Esophagus squamous epithelium (tissue), 5 donors: ENCODE data around the gene LPIN1. TPM values are rescaled to one million over a fixed set of nuclear protein-coding genes. Genes with fewer than 3 reads are reported as not detected.

Source experiments
- DNase-seq: peaks from one replicate; lab custom pipeline; 2025; lab: John Stamatoyannopoulos, UW
- H3K27ac ChIP-seq, 4 donors: fragments of 200-600 bp; sonication (generic); one replicate each; pipeline ENCODE4 v1.5.1; 2016 to 2019; ENCODE audit warnings: mild to moderate bottlenecking in 1 of 4
- H3K27me3 ChIP-seq, 4 donors: fragments of 200-600 bp; sonication (generic); 1 replicate in 3 of 4; 2 replicates in 1 of 4; pipeline versions ENCODE4 v1.5.1 to v1.6.0; 2017 to 2021; ENCODE audit warnings: antibody characterized with exemption in 1 of 4
- H3K36me3 ChIP-seq, 3 donors: fragments of 200-600 bp; sonication (generic); one replicate each; pipeline ENCODE4 v1.5.1; 2016 to 2019
- H3K4me1 ChIP-seq, 3 donors: fragments of 200-600 bp; sonication (generic); one replicate each; pipeline ENCODE4 v1.5.1; 2017 to 2019
- H3K4me3 ChIP-seq, 4 donors: fragments of 200-600 bp; sonication (generic); 1 replicate in 3 of 4; 2 replicates in 1 of 4; pipeline ENCODE4 v1.5.1; 2016 to 2019; ENCODE audit warnings: mild to moderate bottlenecking in 2 of 4, moderate library complexity in 1 of 4
- H3K9me3 ChIP-seq, 3 donors: fragments of 200-600 bp; sonication (generic); one replicate each; pipeline ENCODE4 v1.5.1; 2016 to 2019
- CTCF ChIP-seq, 6 experiments: fragments of 450-650 bp in 4 of 6; fragments of 200-600 bp in 2 of 6; sonication (generic) in 2 of 6; IDR thresholded peaks; one replicate each; pipeline ENCODE4 v1.5.1; 2016 to 2019; ENCODE audit warnings: antibody characterized with exemption in 6 of 6, mild to moderate bottlenecking in 4 of 6, moderate library complexity in 4 of 6
- POLR2A ChIP-seq, 4 donors: fragments of 450-650 bp; IDR thresholded peaks; one replicate each; pipeline ENCODE4 v1.6.1; 2017; ENCODE audit warnings: antibody characterized with exemption in 4 of 4, mild to moderate bottlenecking in 4 of 4, moderate library complexity in 3 of 4
- WGBS, 2 donors: methylation state at CpG; one replicate each; pipeline ENCODE4 v1.1.5; 2018; 5-methylcytosine and 5-hydroxymethylcytosine counted together
- intact Hi-C: fragments of 100-400 bp; cut with DNase I; formaldehyde crosslinking; loops from one replicate; pipeline ENCODE4 v1.15.0; 2022
- total RNA-seq, 4 donors: library from RNA; depleted of rRNA; stranded (reverse); fragments of >200 nt; gene quantifications; one replicate each; pipeline ENCODE4 v1.1.0, GENCODE V29; 2016
- donor health status: DM: yes; HTN: yes; CAD: no.

The LPIN1 gene
- total RNA-seq, 4 donors from 2014 or later, result 16.9 to 80.9 (median 39.7) TPM

- intact Hi-C loops, result no loop called here
- DNase-seq, result no peak
- 88% methylated on average over 2 of the region's 5 CpGs; no CpG with 5 or more reads in 1 of the 2 donors for WGBS, 2 donors
These were observed 19.6 kb downstream of the LPIN1 start for GRCh38 chr2:11766016-11766415.

GRCh38 chr2:11767779-11768178, 21.3 kb downstream of the LPIN1 start:
- peaks cover 0 to 5% (median 0%) of the 10 kb centered on the region in 3 donors for H3K4me1 ChIP-seq
- no peaks in the 10 kb centered on the region for H3K9me3 ChIP-seq

More at GRCh38 chr2:11766016-11766415, 19.6 kb downstream of the LPIN1 start:
- Histone ChIP-seq H3K4me1 (peaks cover 0 to 5% (median 0%) of the 10 kb centered on the region in 3 donors), H3K27me3 (no peaks in the 10 kb centered on the region), H3K27ac (no peak overlapping the region), H3K9me3 (no peaks in the 10 kb centered on the region), H3K4me3 (no peak overlapping the region), H3K36me3 (peaks cover 11 to 75% (median 15%) of the 10 kb centered on the region in 3 donors)
- no peak for TF ChIP-seq CTCF (IDR thresholded peaks at IDR 0.05)
- no peak for TF ChIP-seq POLR2A (IDR thresholded peaks at IDR 0.05)

GRCh38 chr2:11768946-11769345, 22.5 kb downstream of the LPIN1 start:
- DNase-seq, result no peak
- H3K4me3 ChIP-seq, result no peak overlapping the region
- no peaks in the 10 kb centered on the region for H3K9me3 ChIP-seq
- H3K27me3 ChIP-seq, result no peaks in the 10 kb centered on the region
- no peak overlapping the region for H3K27ac ChIP-seq
- WGBS, 2 donors, result 57 to 71% methylated on average over 3 of the region's 3 CpGs
- intact Hi-C loops, result no loop called here
- H3K36me3 ChIP-seq, result peaks cover 11 to 93% (median 15%) of the 10 kb centered on the region in 3 donors
- H3K4me1 ChIP-seq, result peaks cover 0 to 5% (median 0%) of the 10 kb centered on the region in 3 donors
- TF ChIP-seq POLR2A (IDR thresholded peaks at IDR 0.05), result no peak
- no peak for TF ChIP-seq CTCF (IDR thresholded peaks at IDR 0.05)

More at GRCh38 chr2:11767779-11768178, 21.3 kb downstream of the LPIN1 start:
- Histone ChIP-seq H3K36me3 (peaks cover 11 to 88% (median 15%) of the 10 kb centered on the region in 3 donors), H3K4me3 (no peak overlapping the region), H3K27me3 (no peaks in the 10 kb centered on the region), H3K27ac (no peak overlapping the region)
- no peak for TF ChIP-seq CTCF (IDR thresholded peaks at IDR 0.05)
- no peak for TF ChIP-seq POLR2A (IDR thresholded peaks at IDR 0.05)
- intact Hi-C loops, result no loop called here
- WGBS, 2 donors, result 73 to 92% methylated on average over 7 of the region's 7 CpGs
- no peak for DNase-seq

- Histone ChIP-seq H3K4me3 (no peak overlapping the region), H3K27me3 (no peaks in the 10 kb centered on the region), H3K27ac (no peak overlapping the region), H3K4me1 (peaks cover 0 to 1% (median 0%) of the 10 kb centered on the region in 3 donors), H3K9me3 (no peaks in the 10 kb centered on the region), H3K36me3 (peaks cover 11 to 94% (median 15%) of the 10 kb centered on the region in 3 donors)
- no peak for TF ChIP-seq POLR2A (IDR thresholded peaks at IDR 0.05)
- TF ChIP-seq CTCF (IDR thresholded peaks at IDR 0.05), result no peak
- intact Hi-C loops, result no loop called here
- DNase-seq, result no peak
- WGBS, 2 donors, result 42 to 80% methylated on average over 1 to 2 of the region's 3 CpGs
These were observed 23.1 kb downstream of the LPIN1 start for GRCh38 chr2:11769516-11769915.

- TF ChIP-seq CTCF (IDR thresholded peaks at IDR 0.05) (no peak), POLR2A (IDR thresholded peaks at IDR 0.05) (no peak)
- 62 to 85% methylated on average over 6 of the region's 6 CpGs for WGBS, 2 donors
- no peak overlapping the region for H3K4me3 ChIP-seq
- no peaks in the 10 kb centered on the region for H3K9me3 ChIP-seq
- intact Hi-C loops, result no loop called here
- peaks cover 0 to 6% (median 0%) of the 10 kb centered on the region in 3 donors for H3K4me1 ChIP-seq
- peaks cover 11 to 94% (median 13%) of the 10 kb centered on the region in 3 donors for H3K36me3 ChIP-seq
- DNase-seq, result no peak
- H3K27me3 ChIP-seq, result no peaks in the 10 kb centered on the region
- no peak overlapping the region for H3K27ac ChIP-seq
These were observed 24.2 kb downstream of the LPIN1 start for GRCh38 chr2:11770531-11771188.
